Measurements from ENCODE around the gene ASXL1.

- TF ChIP-seq CTCF (conservative IDR thresholded peaks at IDR 0.05 in 1 of 2, IDR thresholded peaks at IDR 0.05 in 1 of 2; ENCODE audit: extremely low read depth in 1 of 2, insufficient read depth in 1 of 2, low read depth in 1 of 2, low read length in 2 of 2), result no peak
- TF ChIP-seq EZH2 (IDR thresholded peaks at IDR 0.05; ENCODE audit: borderline replicate concordance, low read length), result no peak
These were observed 84.7 kb downstream of the ASXL1 start for GRCh38 chr20:32442630-32443373.

Measured in mammary epithelial cell (primary cell).